Thoracic aorta (tissue), 2 donors: ENCODE results near the gene UBE3B. TPM values are rescaled to one million over a fixed set of nuclear protein-coding genes. Genes with fewer than 3 reads are reported as not detected.

Experiments
- ATAC-seq: fragments of 150-250 bp; one replicate; pipeline ENCODE4 v1.8.0; 2017; ENCODE audit warnings: low read depth; ENCODE audit not compliant: insufficient number of reproducible peaks, low FRiP score
- DNase-seq: peaks from one replicate; pipeline ENCODE4 v3.0.0-alpha.2; 2020; ENCODE audit warnings: low spot score
- H3K27ac ChIP-seq, 2 donors: fragments of 200-600 bp; sonication (generic); 1 replicate in 1 of 2; 2 replicates in 1 of 2; pipeline ENCODE4 v1.5.1; 2016; ENCODE audit warnings: mild to moderate bottlenecking in 2 of 2, moderate library complexity in 2 of 2
- H3K27me3 ChIP-seq: fragments of 200-600 bp; sonication (generic); replicated peaks from 2 replicates; pipeline ENCODE4 v1.6.0; 2016; ENCODE audit warnings: mild to moderate bottlenecking; ENCODE audit not compliant: insufficient read depth
- H3K36me3 ChIP-seq: fragments of 200-600 bp; sonication (generic); one replicate; pipeline ENCODE4 v1.5.1; 2016
- H3K4me1 ChIP-seq, 2 donors: fragments of 200-600 bp; sonication (generic); 1 replicate in 1 of 2; 2 replicates in 1 of 2; pipeline versions ENCODE4 v1.5.1 to v1.6.0; 2016; ENCODE audit warnings: low read depth in 2 of 2, mild to moderate bottlenecking in 1 of 2; ENCODE audit not compliant: control insufficient read depth in 1 of 2
- H3K4me3 ChIP-seq: fragments of 200-600 bp; sonication (generic); 2 replicates; pipeline ENCODE4 v1.5.1; 2016; ENCODE audit warnings: mild to moderate bottlenecking
- H3K9me3 ChIP-seq: fragments of 200-600 bp; sonication (generic); 2 replicates; pipeline ENCODE4 v1.5.1; 2016
- total RNA-seq, 2 donors: library from RNA; depleted of rRNA; stranded (reverse); fragments of >200 nt; gene quantifications; one replicate each; pipeline versions ENCODE4 v1.1.0 to v1.2.3, GENCODE V29; 2016
- TF ChIP-seq, protein P1 (sequence below): fragments of 200-600 bp; sonication (generic); IDR thresholded peaks from one replicate; pipeline ENCODE4 v1.5.1; 2019; ENCODE audit warnings: antibody characterized with exemption

Gene UBE3B
- total RNA-seq, 2 donors from 2014 or later: 41.4 to 75.3 TPM

DNA sequence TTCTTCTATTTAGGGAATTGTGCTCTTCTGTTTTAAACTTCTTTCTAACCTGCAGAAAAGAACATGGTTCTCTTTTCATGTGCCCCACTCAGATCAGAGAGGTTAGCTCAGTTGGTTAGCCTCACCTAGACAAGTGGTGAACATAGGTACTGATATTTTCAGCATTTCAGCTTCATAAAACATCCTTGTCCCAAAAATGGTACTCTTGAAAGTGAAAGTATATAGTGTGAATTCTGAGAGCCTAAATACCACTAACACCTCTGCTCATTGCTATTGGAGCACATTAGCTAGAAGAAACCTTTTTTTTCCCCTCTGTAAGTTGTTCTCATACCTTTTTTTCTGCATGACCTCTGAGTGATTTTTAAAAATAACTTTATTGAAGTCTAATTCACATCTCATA is 17.6 kb downstream of the UBE3B start:
- peaks cover 68% of the 10 kb centered on the region for H3K36me3 ChIP-seq
- no peak overlapping the region for H3K27ac ChIP-seq
- H3K4me1 ChIP-seq: no peaks in the 10 kb centered on the region
- DNase-seq: no peak
- no peaks in the 10 kb centered on the region for H3K27me3 ChIP-seq
- H3K4me3 ChIP-seq: no peak overlapping the region
- no peaks in the 10 kb centered on the region for H3K9me3 ChIP-seq
- ATAC-seq: no peak
- TF ChIP-seq, protein P1, sequence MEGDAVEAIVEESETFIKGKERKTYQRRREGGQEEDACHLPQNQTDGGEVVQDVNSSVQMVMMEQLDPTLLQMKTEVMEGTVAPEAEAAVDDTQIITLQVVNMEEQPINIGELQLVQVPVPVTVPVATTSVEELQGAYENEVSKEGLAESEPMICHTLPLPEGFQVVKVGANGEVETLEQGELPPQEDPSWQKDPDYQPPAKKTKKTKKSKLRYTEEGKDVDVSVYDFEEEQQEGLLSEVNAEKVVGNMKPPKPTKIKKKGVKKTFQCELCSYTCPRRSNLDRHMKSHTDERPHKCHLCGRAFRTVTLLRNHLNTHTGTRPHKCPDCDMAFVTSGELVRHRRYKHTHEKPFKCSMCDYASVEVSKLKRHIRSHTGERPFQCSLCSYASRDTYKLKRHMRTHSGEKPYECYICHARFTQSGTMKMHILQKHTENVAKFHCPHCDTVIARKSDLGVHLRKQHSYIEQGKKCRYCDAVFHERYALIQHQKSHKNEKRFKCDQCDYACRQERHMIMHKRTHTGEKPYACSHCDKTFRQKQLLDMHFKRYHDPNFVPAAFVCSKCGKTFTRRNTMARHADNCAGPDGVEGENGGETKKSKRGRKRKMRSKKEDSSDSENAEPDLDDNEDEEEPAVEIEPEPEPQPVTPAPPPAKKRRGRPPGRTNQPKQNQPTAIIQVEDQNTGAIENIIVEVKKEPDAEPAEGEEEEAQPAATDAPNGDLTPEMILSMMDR: no peak

DNA sequence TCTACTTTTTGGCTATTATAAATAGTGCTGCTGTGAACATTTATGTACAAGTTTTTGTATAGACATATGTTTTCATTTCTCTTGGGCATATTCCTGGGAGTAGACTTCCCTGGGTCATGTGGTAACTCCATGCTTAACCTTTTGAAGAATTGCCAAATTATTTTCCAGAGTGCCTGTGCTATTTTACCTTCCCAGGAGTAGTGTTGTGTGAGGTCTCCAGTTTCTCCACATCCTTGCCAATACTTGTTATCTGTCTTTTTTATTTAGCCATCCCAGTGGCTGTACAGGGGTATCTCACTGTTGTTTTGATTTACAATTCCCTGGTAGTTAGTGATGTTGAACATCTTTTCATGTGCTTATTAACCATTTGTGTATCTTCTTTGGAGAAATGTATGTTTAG is 18.9 kb downstream of the UBE3B start:
- H3K4me3 ChIP-seq: no peak overlapping the region
- H3K4me1 ChIP-seq: no peaks in the 10 kb centered on the region
- no peak for ATAC-seq
- TF ChIP-seq, protein P1: no peak
- peaks cover 70% of the 10 kb centered on the region for H3K36me3 ChIP-seq
- no peak overlapping the region for H3K27ac ChIP-seq
- no peaks in the 10 kb centered on the region for H3K27me3 ChIP-seq
- no peak for DNase-seq
- H3K9me3 ChIP-seq: no peaks in the 10 kb centered on the region

DNA sequence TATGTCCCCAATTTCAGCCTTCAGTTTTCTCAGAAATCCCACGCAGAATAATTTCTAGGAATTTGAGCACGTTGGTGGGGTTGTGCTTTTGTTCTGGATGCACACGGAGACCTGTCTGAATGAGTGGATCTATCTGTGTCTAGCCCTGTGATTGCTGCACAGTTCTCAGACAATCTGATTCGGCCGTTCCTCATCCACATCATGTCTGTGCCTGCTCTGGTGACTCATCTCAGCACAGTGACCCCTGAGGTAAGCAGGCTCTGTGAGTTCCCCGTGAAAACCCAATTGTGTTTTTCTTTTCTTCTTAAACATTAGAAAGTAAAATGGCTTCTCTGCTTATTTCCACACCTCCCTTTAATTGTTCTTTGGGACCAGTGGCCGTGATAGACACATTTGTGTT is 20.2 kb downstream of the UBE3B start:
- TF ChIP-seq, protein P1: no peak
- Histone ChIP-seq H3K4me3 (no peak overlapping the region), H3K27ac (no peak overlapping the region), H3K36me3 (peaks cover 74% of the 10 kb centered on the region), H3K27me3 (no peaks in the 10 kb centered on the region), H3K4me1 (no peaks in the 10 kb centered on the region), H3K9me3 (no peaks in the 10 kb centered on the region)
- no peak for DNase-seq
- ATAC-seq: no peak

DNA sequence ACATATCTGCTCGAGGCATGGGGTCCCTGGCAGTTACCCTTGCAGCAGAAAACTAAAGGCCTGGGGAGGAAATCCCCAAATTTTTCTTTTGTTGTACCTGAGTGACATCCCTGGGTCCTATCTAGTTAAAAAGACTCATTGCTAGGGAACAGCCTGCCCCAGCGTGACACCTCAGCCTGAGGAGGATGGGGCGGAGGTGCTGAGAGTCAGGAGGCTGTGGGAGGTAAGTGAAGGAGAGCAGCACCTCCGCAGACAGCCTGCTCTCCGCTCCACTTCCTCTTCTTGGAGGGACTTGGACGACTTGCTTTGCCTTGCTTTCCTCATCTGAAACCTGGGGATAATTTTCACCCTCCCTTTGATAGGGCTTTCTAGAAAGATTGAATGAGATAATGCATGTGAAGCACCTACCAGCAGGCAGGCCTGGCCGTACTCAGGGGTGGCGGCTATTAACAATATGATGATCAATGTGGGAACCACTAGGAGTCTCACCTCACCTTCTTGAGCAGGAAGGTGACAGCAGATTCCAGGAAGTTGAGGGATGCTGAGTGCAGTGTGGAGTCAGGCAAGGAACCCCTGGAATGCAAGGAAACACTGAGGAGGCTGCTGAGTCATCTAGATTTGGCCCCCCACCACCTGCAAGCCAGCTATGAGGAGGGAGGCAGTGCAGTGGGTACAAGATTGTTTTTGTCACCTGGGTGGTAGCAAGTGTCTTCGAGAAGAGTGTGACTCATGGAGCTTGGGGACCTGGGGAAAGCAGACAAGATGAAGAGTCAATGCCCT is 23.2 kb downstream of the UBE3B start:
- H3K27me3 ChIP-seq: no peaks in the 10 kb centered on the region
- no peak overlapping the region for H3K27ac ChIP-seq
- DNase-seq (no peak), ATAC-seq (no peak)
- no peak overlapping the region for H3K4me3 ChIP-seq
- TF ChIP-seq, protein P1: no peak
- H3K4me1 ChIP-seq: no peaks in the 10 kb centered on the region
- no peaks in the 10 kb centered on the region for H3K9me3 ChIP-seq
- peaks cover 69% of the 10 kb centered on the region for H3K36me3 ChIP-seq

DNA sequence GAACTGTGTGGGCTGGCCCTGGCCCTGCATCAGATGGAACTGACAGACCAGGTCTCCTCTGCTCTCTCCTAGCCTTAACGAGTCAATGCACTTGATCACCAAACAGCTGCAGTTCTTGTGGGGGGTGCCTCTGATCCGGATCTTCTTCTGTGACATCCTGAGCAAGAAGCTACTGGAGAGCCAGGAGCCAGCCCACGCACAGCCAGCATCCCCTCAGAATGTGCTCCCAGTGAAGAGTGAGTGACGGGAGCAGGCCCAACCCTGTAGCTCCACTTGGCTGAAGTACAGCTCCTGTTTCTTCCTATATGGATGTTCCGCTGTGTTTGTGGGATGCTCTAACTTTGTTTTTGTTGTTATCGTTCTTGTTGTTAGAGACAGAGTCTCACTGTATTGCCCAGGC is 23.9 kb downstream of the UBE3B start:
- DNase-seq: no peak
- no peaks in the 10 kb centered on the region for H3K9me3 ChIP-seq
- no peak overlapping the region for H3K27ac ChIP-seq
- TF ChIP-seq, protein P1: no peak
- ATAC-seq: no peak
- H3K4me3 ChIP-seq: no peak overlapping the region
- no peaks in the 10 kb centered on the region for H3K4me1 ChIP-seq
- no peaks in the 10 kb centered on the region for H3K27me3 ChIP-seq
- peaks cover 70% of the 10 kb centered on the region for H3K36me3 ChIP-seq
